CD4-positive, alpha-beta T cell treated with Interferon gamma for 1 hour (primary cell): ENCODE results near the gene SELENOP.

Experiments used
- DNase-seq: peaks from one replicate; pipeline ENCODE4 v3.0.0-alpha.2; 2020

The SELENOP gene

GRCh38 chr5:42787845-42788244 is 23.8 kb downstream of the SELENOP start:
- DNase-seq: no peak

DNA sequence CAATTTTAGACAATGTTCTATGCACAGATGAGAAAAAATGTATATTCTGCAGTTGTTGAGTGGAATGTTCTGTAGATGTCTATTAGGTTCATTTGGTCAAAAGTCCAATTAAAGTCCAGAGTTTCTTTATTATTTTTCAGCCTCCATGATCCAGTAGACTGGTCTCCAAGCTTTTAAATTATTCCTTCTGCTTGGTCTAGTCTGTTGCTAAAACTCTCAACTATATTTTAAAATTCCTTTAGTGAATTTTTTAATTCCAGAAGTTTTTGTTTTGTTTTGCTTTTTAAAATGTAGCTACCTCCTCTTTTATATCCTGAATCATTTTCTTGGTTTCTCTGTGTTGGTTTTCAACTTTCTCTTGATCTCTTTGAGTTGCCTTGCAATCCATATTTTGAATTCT is 24.6 kb downstream of the SELENOP start:
- DNase-seq: no peak

- DNase-seq: no peak
These were observed 25.9 kb downstream of the SELENOP start for GRCh38 chr5:42785756-42786155.

DNA sequence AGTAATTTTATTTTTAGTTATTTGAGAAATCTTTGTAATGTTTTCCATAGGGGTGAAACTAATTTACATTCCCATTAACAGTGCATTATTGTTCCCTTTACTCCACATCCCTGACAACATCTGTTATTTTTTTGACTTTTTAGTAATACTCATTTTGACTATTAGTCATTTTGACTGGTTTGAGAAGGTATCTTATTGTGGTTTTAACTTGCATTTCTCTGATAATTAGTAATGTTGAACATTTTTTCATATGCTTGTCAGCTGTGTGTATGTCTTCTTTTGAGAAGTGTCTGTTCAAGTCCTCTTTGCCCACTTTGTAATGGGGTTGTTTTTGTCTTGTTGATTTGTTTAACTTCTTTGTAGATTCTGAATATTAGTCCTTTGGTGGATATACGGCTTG is 27.6 kb downstream of the SELENOP start:
- no peak for DNase-seq

GRCh38 chr5:42781584-42781983 is 30.1 kb downstream of the SELENOP start:
- no peak for DNase-seq

- no peak for DNase-seq
These were observed 32.6 kb downstream of the SELENOP start for GRCh38 chr5:42779083-42779482.

- DNase-seq: no peak
These were observed 39.3 kb downstream of the SELENOP start for GRCh38 chr5:42772265-42772993.

DNA sequence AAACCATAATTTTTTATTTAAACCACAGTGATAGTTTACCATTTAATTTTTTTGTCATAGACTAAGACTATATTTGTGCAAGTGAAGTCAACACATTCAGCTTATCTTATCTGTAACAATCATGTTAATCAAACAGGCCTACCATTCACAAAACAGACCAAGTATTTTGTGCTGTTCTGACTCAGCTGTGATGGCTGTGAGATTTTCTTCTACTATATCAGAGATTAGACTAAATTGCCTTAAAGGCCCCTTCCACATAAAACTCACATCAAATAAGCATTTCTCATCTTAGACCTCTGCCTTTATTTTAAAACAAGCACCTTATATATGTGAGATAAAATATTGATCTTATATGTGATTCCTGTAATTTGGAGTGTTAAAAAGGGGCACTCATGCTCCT is 41.7 kb downstream of the SELENOP start:
- no peak for DNase-seq

DNA sequence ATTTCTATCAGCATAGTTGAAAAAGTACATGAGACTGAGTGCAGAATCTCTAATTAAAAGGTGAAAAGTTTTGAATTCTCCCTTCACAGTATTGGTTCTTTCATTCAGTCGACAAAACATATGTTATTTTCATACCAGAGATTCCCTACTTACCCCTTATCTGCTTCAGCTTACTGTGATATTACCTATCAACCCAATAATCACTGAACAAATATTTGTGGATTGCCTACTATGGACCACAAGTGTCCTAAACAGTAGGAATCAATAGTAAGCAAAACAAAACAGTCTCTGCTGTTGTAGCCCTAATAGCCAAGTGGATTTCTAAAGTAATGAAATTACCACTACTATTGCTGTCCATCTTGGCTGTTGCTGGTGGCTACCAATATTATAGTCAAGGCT is 43.6 kb downstream of the SELENOP start:
- no peak for DNase-seq

- no peak for DNase-seq
These were observed 44.1 kb downstream of the SELENOP start for GRCh38 chr5:42767491-42768105.

GRCh38 chr5:42761791-42762190 is 49.9 kb downstream of the SELENOP start:
- DNase-seq: no peak

- no peak for DNase-seq
These were observed 51.3 kb downstream of the SELENOP start for GRCh38 chr5:42760426-42760825.

DNA sequence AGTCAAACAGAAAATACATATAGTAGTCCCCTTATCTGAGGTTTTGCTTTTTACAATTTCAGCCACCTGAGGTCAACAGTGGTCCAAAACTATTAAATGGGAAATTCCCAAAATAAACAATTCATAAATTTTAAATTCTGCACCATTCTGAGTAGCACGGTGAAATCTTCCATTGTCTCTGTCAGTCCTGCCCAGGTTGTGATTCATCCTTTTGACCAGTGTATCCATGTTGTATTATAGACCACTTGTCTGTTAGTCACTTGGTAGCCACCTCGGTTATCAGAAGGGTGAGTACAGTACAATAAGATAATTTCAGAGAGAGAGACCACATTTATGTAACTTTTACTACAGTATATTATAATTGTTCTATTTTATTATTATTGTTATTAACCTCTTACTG is 52.2 kb downstream of the SELENOP start:
- DNase-seq: no peak

DNA sequence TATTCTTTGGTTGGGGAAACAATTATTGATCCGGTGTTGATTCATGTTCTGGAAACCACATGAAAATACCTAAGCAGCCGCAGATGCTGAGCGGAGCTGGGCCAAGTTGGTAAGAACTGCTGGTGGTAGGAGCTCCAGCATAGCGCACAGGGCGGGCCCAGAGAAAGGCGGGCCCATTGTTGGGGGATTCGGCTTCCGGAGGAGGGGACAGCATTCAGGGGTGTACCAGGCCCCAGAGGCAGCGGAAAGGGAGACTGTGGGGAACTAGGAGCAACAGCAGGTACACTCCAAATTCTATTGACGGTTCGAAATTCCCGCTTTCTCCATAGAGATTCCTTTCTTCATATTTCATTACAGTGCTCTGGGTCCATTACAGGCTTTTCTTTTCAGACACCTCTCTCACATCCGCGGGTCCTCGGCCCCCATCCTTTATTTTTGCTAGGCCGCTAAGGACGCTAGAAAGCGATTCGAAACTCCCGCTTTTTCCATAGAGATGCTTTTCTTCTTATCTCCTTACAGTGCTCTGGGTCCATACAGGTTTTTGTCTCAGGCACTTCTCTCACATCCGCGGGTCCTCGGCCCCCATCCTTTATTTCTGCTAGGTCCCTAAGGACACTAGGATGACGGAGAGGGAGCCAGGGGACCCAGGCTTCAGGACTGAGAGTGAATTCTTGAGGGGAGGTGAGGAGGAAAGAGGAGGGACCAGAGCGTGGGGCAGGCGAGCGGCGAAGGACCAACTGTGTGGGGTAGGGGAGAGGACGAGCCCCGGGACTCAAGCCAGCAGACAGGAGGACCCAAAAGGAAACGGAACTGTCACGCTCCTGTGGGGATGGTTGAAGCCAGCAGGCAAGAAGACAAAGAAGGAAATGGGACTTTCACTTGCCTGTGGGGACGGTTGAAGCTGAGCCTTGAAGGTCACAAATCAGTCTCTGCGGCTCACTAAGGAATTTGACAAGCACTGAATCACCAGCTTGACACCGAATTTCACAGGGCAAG is 54.8 kb downstream of the SELENOP start, which contains the start of gene CCDC152:
Gene CCDC152, plus strand, starts transcription at position 213 of the 996 bp plus-strand sequence. CDS start 2,304 bp downstream, outside the sequence.
- peak; percentile 25 for DNase-seq

- no peak for DNase-seq
These were observed 58.6 kb downstream of the SELENOP start for GRCh38 chr5:42753099-42753498.

- no peak for DNase-seq
These were observed 60.6 kb downstream of the SELENOP start for GRCh38 chr5:42751044-42751443.

- no peak for DNase-seq
These were observed 61.2 kb downstream of the SELENOP start for GRCh38 chr5:42750507-42750906.
